ENCODE data around the gene THAP5. TPM values are rescaled to one million over a fixed set of nuclear protein-coding genes. Genes with fewer than 3 reads are reported as not detected.

THAP5 gene, protein sequence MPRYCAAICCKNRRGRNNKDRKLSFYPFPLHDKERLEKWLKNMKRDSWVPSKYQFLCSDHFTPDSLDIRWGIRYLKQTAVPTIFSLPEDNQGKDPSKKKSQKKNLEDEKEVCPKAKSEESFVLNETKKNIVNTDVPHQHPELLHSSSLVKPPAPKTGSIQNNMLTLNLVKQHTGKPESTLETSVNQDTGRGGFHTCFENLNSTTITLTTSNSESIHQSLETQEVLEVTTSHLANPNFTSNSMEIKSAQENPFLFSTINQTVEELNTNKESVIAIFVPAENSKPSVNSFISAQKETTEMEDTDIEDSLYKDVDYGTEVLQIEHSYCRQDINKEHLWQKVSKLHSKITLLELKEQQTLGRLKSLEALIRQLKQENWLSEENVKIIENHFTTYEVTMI
- polyA plus RNA-seq = 1 to 10 TPM; 3.6 TPM

GRCh38 chr7:108569381-108570145, at the start of gene THAP5, which contains the start of gene DNAJB9:
THAP5 (minus strand) TSS chr7:108569706; CDS start chr7:108569569, 137 bp downstream.
DNAJB9 (plus strand) TSS chr7:108569874; CDS start chr7:108571727, 1,853 bp downstream.
- Histone ChIP-seq H3K4me1 (ENCODE audit: control insufficient read depth in 2 of 2, insufficient read depth in 2 of 2, low read length in 1 of 2) (no peaks in the 10 kb centered on the region), H3K9me3 (ENCODE audit: control insufficient read depth in 2 of 2, insufficient read depth in 1 of 2, low read depth in 1 of 2, low read length in 1 of 2) (no peaks in the 10 kb centered on the region), H3K4me3 (ENCODE audit: low read depth in 1 of 2, low read length in 2 of 2) (peak within 1 kb of the TSS; percentile 85 to 93), H3K27ac (ENCODE audit: low read depth in 2 of 2, low read length in 1 of 2) (peak within 1 kb of the TSS; percentile 94 to 99), H3K36me3 (ENCODE audit: control insufficient read depth in 2 of 2, insufficient read depth in 2 of 2, low read length in 1 of 2) (no peaks in the 10 kb centered on the region), H3K27me3 (ENCODE audit: control insufficient read depth in 1 of 2, insufficient read depth in 2 of 2, low read length in 2 of 2) (no peaks in the 10 kb centered on the region)
- WGBS, 2 donors = 0% methylated on average over 65 of the region's 65 CpGs

GRCh38 chr7:108618056-108618455, 48.5 kb upstream of the THAP5 start:
- H3K36me3 ChIP-seq (ENCODE audit: control insufficient read depth in 2 of 2, insufficient read depth in 2 of 2, low read length in 1 of 2) = no peaks in the 10 kb centered on the region
- no peaks in the 10 kb centered on the region for H3K9me3 ChIP-seq (ENCODE audit: control insufficient read depth in 2 of 2, insufficient read depth in 1 of 2, low read depth in 1 of 2, low read length in 1 of 2)
- H3K27ac ChIP-seq (ENCODE audit: low read depth in 2 of 2, low read length in 1 of 2) = no peak overlapping the region
- no peaks in the 10 kb centered on the region for H3K4me1 ChIP-seq (ENCODE audit: control insufficient read depth in 2 of 2, insufficient read depth in 2 of 2, low read length in 1 of 2)
- no peak overlapping the region for H3K4me3 ChIP-seq (ENCODE audit: low read depth in 1 of 2, low read length in 2 of 2)
- H3K27me3 ChIP-seq (ENCODE audit: control insufficient read depth in 1 of 2, insufficient read depth in 2 of 2, low read length in 2 of 2) = no peaks in the 10 kb centered on the region
- 79 to 80% methylated on average over 3 of the region's 3 CpGs for WGBS, 2 donors

DNA sequence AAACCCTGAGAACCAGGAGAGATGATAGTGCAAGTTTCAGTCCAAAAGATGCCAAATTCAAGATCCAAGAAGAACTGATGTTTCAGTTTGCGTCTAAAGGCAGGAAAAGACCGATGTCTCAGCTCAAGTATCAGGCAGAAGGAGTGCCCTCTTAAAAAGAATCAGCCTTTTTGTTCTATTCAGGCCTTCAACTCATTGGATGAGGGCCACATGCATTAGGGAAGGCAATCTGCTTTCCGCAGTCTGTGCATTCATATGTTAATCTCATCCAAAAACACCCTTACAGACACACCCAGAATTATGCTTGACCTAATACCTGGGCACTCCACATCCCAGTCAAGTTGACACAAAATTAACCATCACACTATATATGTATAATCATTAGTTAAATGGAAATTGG, 45.4 kb upstream of the THAP5 start:
- H3K9me3 ChIP-seq (ENCODE audit: control insufficient read depth in 2 of 2, insufficient read depth in 1 of 2, low read depth in 1 of 2, low read length in 1 of 2) = no peaks in the 10 kb centered on the region

DNA sequence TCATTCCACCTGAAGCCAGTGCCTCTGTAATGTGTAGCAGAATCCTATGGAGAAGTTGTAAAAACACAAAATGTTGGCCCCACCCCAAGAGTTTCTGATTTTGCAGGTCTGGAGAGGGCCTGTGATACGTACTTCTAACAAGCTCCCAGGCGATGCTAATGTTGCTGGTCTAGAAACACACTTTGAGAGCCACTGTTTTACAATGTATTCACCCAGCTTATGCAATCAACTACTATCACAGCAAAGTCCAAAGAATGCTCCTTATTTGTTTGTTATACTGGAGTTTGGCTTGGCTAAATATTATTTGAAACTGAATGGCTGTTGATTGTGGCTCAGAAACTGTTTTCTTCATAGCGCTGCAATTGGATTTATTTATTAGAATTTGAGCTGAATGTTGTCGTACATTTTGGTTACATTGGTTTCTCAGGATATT, 44.5 kb upstream of the THAP5 start:
- 86 to 88% methylated on average over 4 of the region's 4 CpGs for WGBS, 2 donors
- no peaks in the 10 kb centered on the region for H3K27me3 ChIP-seq (ENCODE audit: control insufficient read depth in 1 of 2, insufficient read depth in 2 of 2, low read length in 2 of 2)
- no peak overlapping the region for H3K4me3 ChIP-seq (ENCODE audit: low read depth in 1 of 2, low read length in 2 of 2)
- no peaks in the 10 kb centered on the region for H3K36me3 ChIP-seq (ENCODE audit: control insufficient read depth in 2 of 2, insufficient read depth in 2 of 2, low read length in 1 of 2)
- no peaks in the 10 kb centered on the region for H3K4me1 ChIP-seq (ENCODE audit: control insufficient read depth in 2 of 2, insufficient read depth in 2 of 2, low read length in 1 of 2)
- no peaks in the 10 kb centered on the region for H3K9me3 ChIP-seq (ENCODE audit: control insufficient read depth in 2 of 2, insufficient read depth in 1 of 2, low read depth in 1 of 2, low read length in 1 of 2)
- H3K27ac ChIP-seq (ENCODE audit: low read depth in 2 of 2, low read length in 1 of 2) = no peak overlapping the region

More for the DNA sequence above, 45.4 kb upstream of the THAP5 start:
- no peaks in the 10 kb centered on the region for H3K27me3 ChIP-seq (ENCODE audit: control insufficient read depth in 1 of 2, insufficient read depth in 2 of 2, low read length in 2 of 2)
- WGBS, 2 donors = 76 to 79% methylated on average over 3 of the region's 3 CpGs
- H3K4me3 ChIP-seq (ENCODE audit: low read depth in 1 of 2, low read length in 2 of 2) = no peak overlapping the region
- no peaks in the 10 kb centered on the region for H3K4me1 ChIP-seq (ENCODE audit: control insufficient read depth in 2 of 2, insufficient read depth in 2 of 2, low read length in 1 of 2)
- H3K27ac ChIP-seq (ENCODE audit: low read depth in 2 of 2, low read length in 1 of 2) = no peak overlapping the region
- no peaks in the 10 kb centered on the region for H3K36me3 ChIP-seq (ENCODE audit: control insufficient read depth in 2 of 2, insufficient read depth in 2 of 2, low read length in 1 of 2)

GRCh38 chr7:108613147-108613948, 43.8 kb upstream of the THAP5 start:
- no peak overlapping the region for H3K27ac ChIP-seq (ENCODE audit: low read depth in 2 of 2, low read length in 1 of 2)
- H3K4me3 ChIP-seq (ENCODE audit: low read depth in 1 of 2, low read length in 2 of 2) = no peak overlapping the region
- H3K9me3 ChIP-seq (ENCODE audit: control insufficient read depth in 2 of 2, insufficient read depth in 1 of 2, low read depth in 1 of 2, low read length in 1 of 2) = no peaks in the 10 kb centered on the region
- H3K36me3 ChIP-seq (ENCODE audit: control insufficient read depth in 2 of 2, insufficient read depth in 2 of 2, low read length in 1 of 2) = no peaks in the 10 kb centered on the region
- no peaks in the 10 kb centered on the region for H3K27me3 ChIP-seq (ENCODE audit: control insufficient read depth in 1 of 2, insufficient read depth in 2 of 2, low read length in 2 of 2)
- H3K4me1 ChIP-seq (ENCODE audit: control insufficient read depth in 2 of 2, insufficient read depth in 2 of 2, low read length in 1 of 2) = no peaks in the 10 kb centered on the region
- WGBS, 2 donors = 20 to 21% methylated on average over 5 of the region's 5 CpGs

DNA sequence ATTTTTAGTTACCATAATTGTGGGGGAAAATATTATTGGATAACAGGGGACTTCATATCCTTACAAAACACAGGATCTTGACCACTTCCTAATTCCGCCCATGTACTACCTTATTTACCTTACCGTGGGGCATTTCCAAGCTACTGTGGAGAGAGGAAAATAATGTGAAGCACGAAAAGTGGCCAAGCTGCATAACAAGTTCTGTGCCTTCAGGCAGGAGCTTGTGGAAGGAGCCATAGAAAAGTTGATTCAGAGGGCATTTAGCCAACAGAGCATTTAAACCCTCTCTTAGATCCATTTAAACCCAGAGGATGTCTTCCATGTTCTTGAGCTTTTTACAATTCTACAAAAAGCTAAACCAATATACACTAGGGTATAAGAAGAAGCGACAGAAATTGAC, 41.8 kb upstream of the THAP5 start:
- WGBS, 2 donors = 50 to 58% methylated on average over 4 of the region's 4 CpGs
- H3K27ac ChIP-seq (ENCODE audit: low read depth in 2 of 2, low read length in 1 of 2) = no peak overlapping the region
- H3K36me3 ChIP-seq (ENCODE audit: control insufficient read depth in 2 of 2, insufficient read depth in 2 of 2, low read length in 1 of 2) = no peaks in the 10 kb centered on the region
- no peak overlapping the region for H3K4me3 ChIP-seq (ENCODE audit: low read depth in 1 of 2, low read length in 2 of 2)
- H3K4me1 ChIP-seq (ENCODE audit: control insufficient read depth in 2 of 2, insufficient read depth in 2 of 2, low read length in 1 of 2) = no peaks in the 10 kb centered on the region
- H3K9me3 ChIP-seq (ENCODE audit: control insufficient read depth in 2 of 2, insufficient read depth in 1 of 2, low read depth in 1 of 2, low read length in 1 of 2) = no peaks in the 10 kb centered on the region
- H3K27me3 ChIP-seq (ENCODE audit: control insufficient read depth in 1 of 2, insufficient read depth in 2 of 2, low read length in 2 of 2) = no peaks in the 10 kb centered on the region

DNA sequence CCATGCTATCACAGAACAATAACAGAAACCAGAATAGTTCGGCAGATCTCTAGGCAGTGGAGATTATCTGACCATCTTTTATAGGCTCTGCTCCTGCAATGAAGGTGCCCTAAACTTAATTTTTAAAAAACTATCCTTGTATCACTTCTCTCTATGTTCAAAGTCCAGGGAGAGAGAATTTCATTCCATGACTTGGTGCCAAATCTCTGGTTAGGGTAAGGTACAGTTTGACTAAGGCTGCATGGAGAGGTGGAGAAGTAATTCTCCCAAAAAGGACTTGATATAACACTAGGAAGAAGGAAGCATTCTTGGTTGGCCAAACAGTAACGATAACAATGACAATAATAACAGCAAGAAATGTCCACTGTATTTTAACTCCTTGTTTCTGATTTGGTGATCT, 40.1 kb upstream of the THAP5 start:
- no peak overlapping the region for H3K4me3 ChIP-seq (ENCODE audit: low read depth in 1 of 2, low read length in 2 of 2)
- no peaks in the 10 kb centered on the region for H3K27me3 ChIP-seq (ENCODE audit: control insufficient read depth in 1 of 2, insufficient read depth in 2 of 2, low read length in 2 of 2)
- no peaks in the 10 kb centered on the region for H3K4me1 ChIP-seq (ENCODE audit: control insufficient read depth in 2 of 2, insufficient read depth in 2 of 2, low read length in 1 of 2)
- WGBS, 2 donors = 79 to 82% methylated on average over 2 of the region's 2 CpGs
- H3K27ac ChIP-seq (ENCODE audit: low read depth in 2 of 2, low read length in 1 of 2) = no peak overlapping the region
- H3K36me3 ChIP-seq (ENCODE audit: control insufficient read depth in 2 of 2, insufficient read depth in 2 of 2, low read length in 1 of 2) = no peaks in the 10 kb centered on the region
- no peaks in the 10 kb centered on the region for H3K9me3 ChIP-seq (ENCODE audit: control insufficient read depth in 2 of 2, insufficient read depth in 1 of 2, low read depth in 1 of 2, low read length in 1 of 2)

DNA sequence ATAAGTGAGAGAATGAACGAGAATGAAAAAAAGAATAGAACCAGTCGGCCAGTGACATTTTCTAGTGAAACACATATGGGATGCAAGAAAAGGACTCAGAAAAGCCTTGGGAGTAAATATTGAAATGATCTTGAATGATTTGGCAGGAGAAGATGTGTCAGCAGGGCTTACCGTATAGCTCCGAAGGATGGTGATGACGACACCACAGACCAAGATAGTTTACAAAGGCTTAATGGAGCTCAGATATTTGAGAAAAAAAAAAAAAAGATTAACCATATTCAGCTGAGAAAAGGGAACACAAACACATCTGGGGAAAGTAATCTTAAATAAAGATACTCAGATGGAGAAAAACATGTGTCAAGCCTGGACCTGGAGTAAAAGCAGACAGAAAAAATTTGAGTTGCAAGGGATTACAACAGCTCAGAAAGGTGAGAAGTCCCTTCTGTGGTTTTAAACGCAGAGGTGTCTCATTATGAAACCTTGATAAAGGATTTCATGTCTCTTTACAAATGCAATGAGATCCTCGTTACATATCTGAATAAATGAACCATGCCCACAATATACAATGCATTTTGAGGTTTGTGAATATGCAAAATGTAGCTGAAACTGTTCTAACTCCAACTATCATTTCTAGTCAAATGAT, 36.2 kb upstream of the THAP5 start:
- Histone ChIP-seq H3K4me3 (ENCODE audit: low read depth in 1 of 2, low read length in 2 of 2) (no peak overlapping the region), H3K27me3 (ENCODE audit: control insufficient read depth in 1 of 2, insufficient read depth in 2 of 2, low read length in 2 of 2) (no peaks in the 10 kb centered on the region), H3K27ac (ENCODE audit: low read depth in 2 of 2, low read length in 1 of 2) (no peak overlapping the region), H3K4me1 (ENCODE audit: control insufficient read depth in 2 of 2, insufficient read depth in 2 of 2, low read length in 1 of 2) (no peaks in the 10 kb centered on the region), H3K9me3 (ENCODE audit: control insufficient read depth in 2 of 2, insufficient read depth in 1 of 2, low read depth in 1 of 2, low read length in 1 of 2) (no peaks in the 10 kb centered on the region), H3K36me3 (ENCODE audit: control insufficient read depth in 2 of 2, insufficient read depth in 2 of 2, low read length in 1 of 2) (no peaks in the 10 kb centered on the region)
- 57% methylated on average over 7 of the region's 7 CpGs for WGBS, 2 donors

All from esophagus (tissue), 2 donors.